ENCODE measurements around the gene ARID2.

- TF ChIP-seq USF2 (IDR thresholded peaks at IDR 0.05; ENCODE audit: low read depth, low read length) (no peak), POLR2A (IDR thresholded peaks at IDR 0.05; ENCODE audit: low read depth, low read length) (no peak), CEBPB (IDR thresholded peaks at IDR 0.05; ENCODE audit: low read depth, low read length) (no peak), RFX5 (IDR thresholded peaks at IDR 0.05; ENCODE audit: low read depth, low read length) (no peak)
- TF ChIP-seq, protein P1, sequence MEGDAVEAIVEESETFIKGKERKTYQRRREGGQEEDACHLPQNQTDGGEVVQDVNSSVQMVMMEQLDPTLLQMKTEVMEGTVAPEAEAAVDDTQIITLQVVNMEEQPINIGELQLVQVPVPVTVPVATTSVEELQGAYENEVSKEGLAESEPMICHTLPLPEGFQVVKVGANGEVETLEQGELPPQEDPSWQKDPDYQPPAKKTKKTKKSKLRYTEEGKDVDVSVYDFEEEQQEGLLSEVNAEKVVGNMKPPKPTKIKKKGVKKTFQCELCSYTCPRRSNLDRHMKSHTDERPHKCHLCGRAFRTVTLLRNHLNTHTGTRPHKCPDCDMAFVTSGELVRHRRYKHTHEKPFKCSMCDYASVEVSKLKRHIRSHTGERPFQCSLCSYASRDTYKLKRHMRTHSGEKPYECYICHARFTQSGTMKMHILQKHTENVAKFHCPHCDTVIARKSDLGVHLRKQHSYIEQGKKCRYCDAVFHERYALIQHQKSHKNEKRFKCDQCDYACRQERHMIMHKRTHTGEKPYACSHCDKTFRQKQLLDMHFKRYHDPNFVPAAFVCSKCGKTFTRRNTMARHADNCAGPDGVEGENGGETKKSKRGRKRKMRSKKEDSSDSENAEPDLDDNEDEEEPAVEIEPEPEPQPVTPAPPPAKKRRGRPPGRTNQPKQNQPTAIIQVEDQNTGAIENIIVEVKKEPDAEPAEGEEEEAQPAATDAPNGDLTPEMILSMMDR (conservative IDR thresholded peaks at IDR 0.05; ENCODE audit: low read depth, low read length), result no peak
Measured at GRCh38 chr12:45681465-45681864, 48.0 kb upstream of the ARID2 start.
